ENCODE results near the gene PRRT4.

The PRRT4 gene

GRCh38 chr7:128350708-128351295, 10.7 kb downstream of the PRRT4 start:
- no peaks in the 10 kb centered on the region for H3K27me3 ChIP-seq (ENCODE audit: insufficient read depth, low read length)
- no peak overlapping the region for H3K23ac ChIP-seq (ENCODE audit: low read length)
- no peak overlapping the region for H2BK12ac ChIP-seq (ENCODE audit: low read length)
- no peak overlapping the region for H3K4ac ChIP-seq (ENCODE audit: low read depth, low read length)
- no peak overlapping the region for H4K8ac ChIP-seq (ENCODE audit: low read depth, low read length)
- H3K9ac ChIP-seq (ENCODE audit: low read length): no peak overlapping the region
- H3K27ac ChIP-seq (ENCODE audit: low read depth, low read length): no peak overlapping the region
- H3K36me3 ChIP-seq (ENCODE audit: control insufficient read depth in 1 of 2, insufficient read depth in 2 of 2, low read length in 2 of 2): peaks cover 25 to 28% of the 10 kb centered on the region in 2 experiments
- H3K18ac ChIP-seq (ENCODE audit: low read length): no peak overlapping the region
- H2BK120ac ChIP-seq (ENCODE audit: insufficient read depth, low read length, poor library complexity): no peak overlapping the region
- DNase-seq: no peak
- H3K4me1 ChIP-seq (ENCODE audit: control insufficient read depth in 1 of 2, insufficient read depth in 2 of 2, low read length in 2 of 2): peaks cover 21 to 35% of the 10 kb centered on the region in 2 experiments
- H3K4me3 ChIP-seq (ENCODE audit: low read depth, low read length): no peak overlapping the region
- no peak overlapping the region for H4K12ac ChIP-seq (ENCODE audit: low read depth, low read length)
- no CpG with 5 or more reads among the region's 35 CpGs for WGBS (ENCODE audit: extremely low coverage, insufficient coverage, insufficient read length)
- H3K4me2 ChIP-seq (ENCODE audit: low read length): no peak overlapping the region
- peaks cover 7% of the 10 kb centered on the region for H3K79me1 ChIP-seq (ENCODE audit: low read length)
- H3K79me2 ChIP-seq (ENCODE audit: control insufficient read depth, insufficient read depth, low read length, poor library complexity): no peaks in the 10 kb centered on the region
- H3K9me3 ChIP-seq (ENCODE audit: insufficient read depth, low read depth, low read length): peaks cover 10% of the 10 kb centered on the region
- H2AFZ ChIP-seq (ENCODE audit: insufficient read depth, low read length, poor library complexity): no peak overlapping the region
- no peak overlapping the region for H4K91ac ChIP-seq (ENCODE audit: low read depth, low read length)
- no peak overlapping the region for H2BK5ac ChIP-seq (ENCODE audit: low read depth, low read length, poor library complexity)
- no peak overlapping the region for H2AK5ac ChIP-seq (ENCODE audit: low read length)
- no peak overlapping the region for H3K14ac ChIP-seq (ENCODE audit: low read length)

DNA sequence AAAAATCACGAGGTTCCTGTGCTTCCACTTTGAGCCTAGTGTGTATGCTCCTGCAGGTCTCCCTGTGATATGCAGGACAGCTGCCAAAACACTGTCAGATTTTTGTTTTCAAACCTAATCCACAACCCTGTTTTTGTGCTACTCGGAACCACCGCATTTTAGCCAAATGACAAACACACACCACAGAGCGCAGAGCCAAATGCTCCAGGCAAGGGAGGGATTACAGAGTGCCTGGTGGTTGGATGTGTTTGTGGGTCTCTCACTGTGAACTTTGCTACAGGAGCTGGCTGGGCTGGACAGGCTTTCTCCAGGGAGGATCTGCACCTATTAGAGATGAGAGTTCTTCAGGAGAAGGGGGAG, 12.0 kb downstream of the PRRT4 start:
- H2AFZ ChIP-seq (ENCODE audit: insufficient read depth, low read length, poor library complexity): no peak overlapping the region
- no peak overlapping the region for H3K4me2 ChIP-seq (ENCODE audit: low read length)
- peaks cover 24 to 28% of the 10 kb centered on the region in 2 experiments for H3K36me3 ChIP-seq (ENCODE audit: control insufficient read depth in 1 of 2, insufficient read depth in 2 of 2, low read length in 2 of 2)
- no CpG with 5 or more reads among the region's 4 CpGs for WGBS (ENCODE audit: extremely low coverage, insufficient coverage, insufficient read length)
- H3K9ac ChIP-seq (ENCODE audit: low read length): no peak overlapping the region
- no peak for DNase-seq
- H2BK12ac ChIP-seq (ENCODE audit: low read length): peak overlapping the region; percentile 51
- H4K12ac ChIP-seq (ENCODE audit: low read depth, low read length): no peak overlapping the region
- H2AK5ac ChIP-seq (ENCODE audit: low read length): no peak overlapping the region
- peaks cover 3% of the 10 kb centered on the region for H3K79me1 ChIP-seq (ENCODE audit: low read length)
- no peak overlapping the region for H2BK120ac ChIP-seq (ENCODE audit: insufficient read depth, low read length, poor library complexity)
- H3K27ac ChIP-seq (ENCODE audit: low read depth, low read length): no peak overlapping the region
- no peak overlapping the region for H2BK5ac ChIP-seq (ENCODE audit: low read depth, low read length, poor library complexity)
- H3K79me2 ChIP-seq (ENCODE audit: control insufficient read depth, insufficient read depth, low read length, poor library complexity): no peaks in the 10 kb centered on the region
- peak overlapping the region; percentile 55 for H3K14ac ChIP-seq (ENCODE audit: low read length)
- H3K9me3 ChIP-seq (ENCODE audit: insufficient read depth, low read depth, low read length): peaks cover 10% of the 10 kb centered on the region
- H3K4me1 ChIP-seq (ENCODE audit: control insufficient read depth in 1 of 2, insufficient read depth in 2 of 2, low read length in 2 of 2): peaks cover 17 to 31% of the 10 kb centered on the region in 2 experiments
- H3K4me3 ChIP-seq (ENCODE audit: low read depth, low read length): no peak overlapping the region
- H3K23ac ChIP-seq (ENCODE audit: low read length): no peak overlapping the region
- no peak overlapping the region for H3K18ac ChIP-seq (ENCODE audit: low read length)
- H3K27me3 ChIP-seq (ENCODE audit: insufficient read depth, low read length): no peaks in the 10 kb centered on the region
- peak overlapping the region; percentile 56 for H4K91ac ChIP-seq (ENCODE audit: low read depth, low read length)
- H3K4ac ChIP-seq (ENCODE audit: low read depth, low read length): no peak overlapping the region
- H4K8ac ChIP-seq (ENCODE audit: low read depth, low read length): peak overlapping the region; percentile 13

- no peak overlapping the region for H2AK5ac ChIP-seq (ENCODE audit: low read length)
- H3K4me3 ChIP-seq (ENCODE audit: low read depth, low read length): no peak overlapping the region
- H3K36me3 ChIP-seq (ENCODE audit: control insufficient read depth in 1 of 2, insufficient read depth in 2 of 2, low read length in 2 of 2): peaks cover 20 to 24% of the 10 kb centered on the region in 2 experiments
- no peak overlapping the region for H3K4ac ChIP-seq (ENCODE audit: low read depth, low read length)
- H2BK12ac ChIP-seq (ENCODE audit: low read length): no peak overlapping the region
- no peak overlapping the region for H2AFZ ChIP-seq (ENCODE audit: insufficient read depth, low read length, poor library complexity)
- no peak overlapping the region for H3K14ac ChIP-seq (ENCODE audit: low read length)
- peaks cover 10% of the 10 kb centered on the region for H3K9me3 ChIP-seq (ENCODE audit: insufficient read depth, low read depth, low read length)
- no peak overlapping the region for H3K9ac ChIP-seq (ENCODE audit: low read length)
- no peak overlapping the region for H4K8ac ChIP-seq (ENCODE audit: low read depth, low read length)
- WGBS (ENCODE audit: extremely low coverage, insufficient coverage, insufficient read length): no CpG with 5 or more reads among the region's 2 CpGs
- H2BK120ac ChIP-seq (ENCODE audit: insufficient read depth, low read length, poor library complexity): no peak overlapping the region
- no peak overlapping the region for H4K12ac ChIP-seq (ENCODE audit: low read depth, low read length)
- no peak overlapping the region for H3K27ac ChIP-seq (ENCODE audit: low read depth, low read length)
- peaks cover 7% of the 10 kb centered on the region for H3K79me1 ChIP-seq (ENCODE audit: low read length)
- H3K4me1 ChIP-seq (ENCODE audit: control insufficient read depth in 1 of 2, insufficient read depth in 2 of 2, low read length in 2 of 2): peaks cover 15 to 28% of the 10 kb centered on the region in 2 experiments
- H3K18ac ChIP-seq (ENCODE audit: low read length): no peak overlapping the region
- no peak overlapping the region for H3K23ac ChIP-seq (ENCODE audit: low read length)
- H4K91ac ChIP-seq (ENCODE audit: low read depth, low read length): no peak overlapping the region
- no peak overlapping the region for H2BK5ac ChIP-seq (ENCODE audit: low read depth, low read length, poor library complexity)
- peaks cover 3% of the 10 kb centered on the region for H3K79me2 ChIP-seq (ENCODE audit: control insufficient read depth, insufficient read depth, low read length, poor library complexity)
- no peak overlapping the region for H3K4me2 ChIP-seq (ENCODE audit: low read length)
- peak; percentile 37 to 69 for DNase-seq
- H3K27me3 ChIP-seq (ENCODE audit: insufficient read depth, low read length): no peaks in the 10 kb centered on the region
Observed at GRCh38 chr7:128347647-128348097, 13.8 kb downstream of the PRRT4 start.

- no peaks in the 10 kb centered on the region for H3K9me3 ChIP-seq (ENCODE audit: insufficient read depth, low read depth, low read length)
- peak overlapping the region; percentile 81 for H4K8ac ChIP-seq (ENCODE audit: low read depth, low read length)
- H2AFZ ChIP-seq (ENCODE audit: insufficient read depth, low read length, poor library complexity): no peak overlapping the region
- H3K4ac ChIP-seq (ENCODE audit: low read depth, low read length): no peak overlapping the region
- no peak overlapping the region for H2BK120ac ChIP-seq (ENCODE audit: insufficient read depth, low read length, poor library complexity)
- no peak overlapping the region for H2BK12ac ChIP-seq (ENCODE audit: low read length)
- no peak overlapping the region for H2BK5ac ChIP-seq (ENCODE audit: low read depth, low read length, poor library complexity)
- H3K4me3 ChIP-seq (ENCODE audit: low read depth, low read length): no peak overlapping the region
- peaks cover 2 to 3% of the 10 kb centered on the region in 2 experiments for H3K36me3 ChIP-seq (ENCODE audit: control insufficient read depth in 1 of 2, insufficient read depth in 2 of 2, low read length in 2 of 2)
- H2AK5ac ChIP-seq (ENCODE audit: low read length): no peak overlapping the region
- no peak overlapping the region for H3K18ac ChIP-seq (ENCODE audit: low read length)
- no peak overlapping the region for H4K91ac ChIP-seq (ENCODE audit: low read depth, low read length)
- peaks cover 3% of the 10 kb centered on the region for H3K79me1 ChIP-seq (ENCODE audit: low read length)
- no peak for DNase-seq
- peaks cover 4 to 16% of the 10 kb centered on the region in 2 experiments for H3K4me1 ChIP-seq (ENCODE audit: control insufficient read depth in 1 of 2, insufficient read depth in 2 of 2, low read length in 2 of 2)
- no peaks in the 10 kb centered on the region for H3K27me3 ChIP-seq (ENCODE audit: insufficient read depth, low read length)
- no peak overlapping the region for H3K27ac ChIP-seq (ENCODE audit: low read depth, low read length)
- WGBS (ENCODE audit: extremely low coverage, insufficient coverage, insufficient read length): no CpG with 5 or more reads among the region's 5 CpGs
- H3K23ac ChIP-seq (ENCODE audit: low read length): no peak overlapping the region
- no peak overlapping the region for H3K9ac ChIP-seq (ENCODE audit: low read length)
- no peak overlapping the region for H3K4me2 ChIP-seq (ENCODE audit: low read length)
- H3K79me2 ChIP-seq (ENCODE audit: control insufficient read depth, insufficient read depth, low read length, poor library complexity): peaks cover 3% of the 10 kb centered on the region
- H3K14ac ChIP-seq (ENCODE audit: low read length): no peak overlapping the region
- H4K12ac ChIP-seq (ENCODE audit: low read depth, low read length): no peak overlapping the region
Observed at GRCh38 chr7:128344431-128344774, 17.1 kb downstream of the PRRT4 start.

Measured in trophoblast cell (in vitro differentiated cells and primary cell).